ENCODE measurements around the gene DPP10.

DNA sequence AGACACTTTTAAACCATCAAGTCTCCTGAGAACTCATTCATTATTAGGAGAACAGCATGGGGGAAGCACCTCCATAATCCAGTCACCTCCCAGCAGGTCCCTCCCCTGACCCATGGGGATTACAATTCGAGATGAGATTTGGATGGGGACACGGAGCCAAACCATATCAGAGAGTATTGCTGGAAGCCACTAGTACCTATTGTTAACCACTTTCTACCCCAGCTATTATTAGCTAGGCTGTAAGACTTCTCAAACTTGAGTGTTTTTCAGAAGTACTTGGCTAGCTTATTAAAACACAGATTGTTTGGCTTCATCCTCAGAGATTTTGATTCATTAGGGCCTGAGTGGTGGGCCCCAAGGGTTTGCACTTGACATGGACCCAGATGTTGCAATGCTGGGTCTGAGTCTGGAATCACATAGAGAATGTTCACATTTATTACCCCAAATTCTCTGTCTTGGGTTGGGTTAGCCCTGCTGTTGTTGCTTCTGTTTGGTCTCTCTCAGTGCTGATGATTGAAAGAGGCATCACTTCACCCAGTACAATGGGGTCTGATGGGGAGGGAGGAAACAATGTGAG, 506.9 kb downstream of the DPP10 start:
- TF ChIP-seq, protein P1, sequence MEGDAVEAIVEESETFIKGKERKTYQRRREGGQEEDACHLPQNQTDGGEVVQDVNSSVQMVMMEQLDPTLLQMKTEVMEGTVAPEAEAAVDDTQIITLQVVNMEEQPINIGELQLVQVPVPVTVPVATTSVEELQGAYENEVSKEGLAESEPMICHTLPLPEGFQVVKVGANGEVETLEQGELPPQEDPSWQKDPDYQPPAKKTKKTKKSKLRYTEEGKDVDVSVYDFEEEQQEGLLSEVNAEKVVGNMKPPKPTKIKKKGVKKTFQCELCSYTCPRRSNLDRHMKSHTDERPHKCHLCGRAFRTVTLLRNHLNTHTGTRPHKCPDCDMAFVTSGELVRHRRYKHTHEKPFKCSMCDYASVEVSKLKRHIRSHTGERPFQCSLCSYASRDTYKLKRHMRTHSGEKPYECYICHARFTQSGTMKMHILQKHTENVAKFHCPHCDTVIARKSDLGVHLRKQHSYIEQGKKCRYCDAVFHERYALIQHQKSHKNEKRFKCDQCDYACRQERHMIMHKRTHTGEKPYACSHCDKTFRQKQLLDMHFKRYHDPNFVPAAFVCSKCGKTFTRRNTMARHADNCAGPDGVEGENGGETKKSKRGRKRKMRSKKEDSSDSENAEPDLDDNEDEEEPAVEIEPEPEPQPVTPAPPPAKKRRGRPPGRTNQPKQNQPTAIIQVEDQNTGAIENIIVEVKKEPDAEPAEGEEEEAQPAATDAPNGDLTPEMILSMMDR (IDR thresholded peaks at IDR 0.05): no peak
- no peak for TF ChIP-seq EP300 (IDR thresholded peaks at IDR 0.05)
- no peak for TF ChIP-seq POLR2A (IDR thresholded peaks at IDR 0.05)
